GM18907 (cell line): ENCODE data around the gene MYO1H.
"Not testable (repeated sequence)": the region's sequence is repeated elsewhere in the genome, so short reads cannot be mapped to it uniquely, and the experiment has no call there.

Source experiments
- ATAC-seq: cut with Tn5 transposase; IDR thresholded peaks from one replicate; pipeline ENCODE4 v1.9.1; 2021; ENCODE audit warnings: mild to moderate bottlenecking, moderate library complexity; ENCODE audit not compliant: unreplicated experiment

Gene MYO1H, protein sequence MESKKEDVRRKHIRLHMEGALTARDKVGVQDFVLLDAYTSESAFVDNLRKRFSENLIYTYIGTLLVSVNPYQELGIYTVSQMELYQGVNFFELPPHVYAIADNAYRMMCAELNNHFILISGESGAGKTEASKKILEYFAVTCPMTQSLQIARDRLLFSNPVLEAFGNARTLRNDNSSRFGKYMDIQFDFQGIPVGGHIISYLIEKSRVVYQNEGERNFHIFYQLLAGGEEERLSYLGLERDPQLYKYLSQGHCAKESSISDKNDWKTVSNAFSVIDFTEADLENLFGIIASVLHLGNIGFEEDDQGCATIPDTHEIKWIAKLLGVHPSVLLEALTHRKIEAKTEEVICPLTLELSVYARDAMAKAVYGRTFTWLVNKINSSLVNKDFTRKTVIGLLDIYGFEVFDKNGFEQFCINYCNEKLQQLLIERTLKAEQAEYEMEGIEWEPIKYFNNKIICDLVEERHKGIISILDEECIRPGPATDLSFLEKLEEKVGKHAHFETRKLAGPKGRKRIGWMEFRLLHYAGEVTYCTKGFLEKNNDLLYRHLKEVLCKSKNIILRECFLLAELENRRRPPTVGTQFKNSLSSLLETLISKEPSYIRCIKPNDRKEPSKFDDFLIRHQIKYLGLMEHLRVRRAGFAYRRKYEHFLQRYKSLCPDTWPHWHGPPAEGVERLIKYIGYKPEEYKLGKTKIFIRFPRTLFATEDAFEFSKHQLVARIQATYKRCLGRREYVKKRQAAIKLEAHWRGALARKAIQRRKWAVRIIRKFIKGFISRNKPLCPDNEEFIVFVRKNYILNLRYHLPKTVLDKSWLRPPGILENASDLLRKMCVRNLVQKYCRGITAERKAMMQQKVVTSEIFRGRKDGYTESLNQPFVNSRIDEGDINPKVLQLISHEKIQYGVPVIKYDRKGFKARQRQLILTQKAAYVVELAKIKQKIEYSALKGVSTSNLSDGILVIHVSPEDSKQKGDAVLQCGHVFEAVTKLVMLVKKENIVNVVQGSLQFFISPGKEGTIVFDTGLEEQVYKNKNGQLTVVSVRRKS

GRCh38 chr12:109347589-109347988, at the start of gene MYO1H:
Gene MYO1H, plus strand, starts transcription at chr12:109347900. Its CDS starts 61 bp downstream, at chr12:109347961.
- ATAC-seq: no peak

DNA sequence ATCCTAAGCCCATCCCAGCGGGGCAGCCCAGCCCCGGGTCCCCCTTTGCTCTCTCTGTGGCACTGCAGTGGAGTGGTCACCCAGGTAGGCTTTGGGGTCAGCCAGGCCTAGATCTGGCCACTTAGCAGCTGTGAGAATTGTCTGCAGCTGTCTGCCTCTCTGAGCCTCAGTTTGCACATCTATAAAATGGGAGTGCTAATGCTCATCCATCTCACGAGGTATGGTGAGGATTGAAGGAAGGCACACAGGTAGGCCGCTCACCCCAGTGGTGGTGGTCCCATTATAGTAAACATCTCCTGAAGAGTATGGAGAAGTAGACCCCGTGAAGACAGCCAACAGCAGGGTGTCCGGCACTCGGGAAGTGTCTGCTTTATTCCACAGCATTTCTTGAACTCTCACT, 47.9 kb upstream of the MYO1H start:
- ATAC-seq: no peak

DNA sequence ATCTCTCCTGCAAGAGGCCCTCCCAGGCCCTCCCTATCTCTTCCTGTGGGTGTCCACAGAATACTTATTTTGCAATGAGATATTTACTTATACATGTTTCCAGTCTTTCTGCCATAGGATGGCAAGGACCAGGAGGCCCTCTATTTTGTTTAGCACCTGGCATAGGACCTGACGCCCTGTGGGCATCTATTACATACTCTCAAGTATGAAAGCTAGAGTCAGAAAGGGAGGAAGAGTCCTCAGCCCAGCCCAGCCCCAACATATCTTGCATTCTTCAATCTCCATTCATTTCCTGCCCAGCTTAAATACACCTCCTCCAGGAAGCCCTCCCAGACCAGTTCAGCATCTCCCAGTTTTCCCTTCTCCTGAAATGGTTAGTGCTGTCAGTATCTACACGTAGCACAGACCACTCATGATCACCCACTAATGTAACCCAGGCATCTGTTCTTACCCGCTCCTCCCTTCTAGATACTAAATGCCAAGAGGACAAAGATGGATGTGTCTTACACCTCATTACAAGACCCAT, 46.0 kb upstream of the MYO1H start:
- no peak for ATAC-seq

- ATAC-seq: no peak
Measured at GRCh38 chr12:109302358-109302757, 45.3 kb upstream of the MYO1H start.

- ATAC-seq: no peak
Measured at GRCh38 chr12:109302770-109303169, 44.9 kb upstream of the MYO1H start.

DNA sequence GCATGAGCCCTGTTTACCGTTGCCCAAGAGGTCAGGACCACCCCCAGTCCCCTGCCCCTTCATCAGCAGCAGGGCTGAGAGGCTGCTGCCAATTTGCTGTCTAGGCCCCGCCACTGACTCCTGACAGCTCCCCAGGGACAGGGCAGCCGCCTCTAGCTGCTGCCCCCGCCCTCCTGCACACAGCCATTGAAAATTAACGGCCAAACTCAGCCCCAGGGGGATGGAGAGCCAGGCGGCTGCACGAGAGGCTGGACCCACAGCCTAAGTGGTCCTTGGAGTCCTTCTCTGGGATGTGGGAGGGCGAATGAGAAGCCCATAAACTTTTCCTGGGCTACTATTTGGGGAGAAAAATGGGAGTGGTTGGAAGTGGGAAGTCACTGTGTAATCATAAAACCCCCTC, 43.2 kb upstream of the MYO1H start:
- ATAC-seq: no peak

DNA sequence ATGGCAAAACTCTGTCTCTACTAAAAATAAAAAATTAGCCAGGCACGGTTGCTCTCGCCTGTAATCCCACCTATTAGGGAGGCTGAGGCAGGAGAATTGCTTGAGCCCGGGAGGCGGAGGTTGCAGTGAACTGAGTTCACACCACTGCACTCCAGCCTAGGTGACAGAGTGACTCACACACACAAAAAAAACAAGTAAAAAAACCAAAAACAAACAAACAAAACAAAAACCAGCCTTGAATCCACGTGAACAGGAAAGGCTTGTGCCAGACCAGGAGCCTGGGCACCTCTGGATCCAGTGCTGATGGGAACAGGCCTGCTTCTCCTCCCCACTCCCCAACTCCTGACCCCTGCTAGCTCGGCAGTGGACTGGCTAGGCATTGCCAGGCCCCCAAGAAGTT, 42.2 kb upstream of the MYO1H start:
- ATAC-seq: no peak

DNA sequence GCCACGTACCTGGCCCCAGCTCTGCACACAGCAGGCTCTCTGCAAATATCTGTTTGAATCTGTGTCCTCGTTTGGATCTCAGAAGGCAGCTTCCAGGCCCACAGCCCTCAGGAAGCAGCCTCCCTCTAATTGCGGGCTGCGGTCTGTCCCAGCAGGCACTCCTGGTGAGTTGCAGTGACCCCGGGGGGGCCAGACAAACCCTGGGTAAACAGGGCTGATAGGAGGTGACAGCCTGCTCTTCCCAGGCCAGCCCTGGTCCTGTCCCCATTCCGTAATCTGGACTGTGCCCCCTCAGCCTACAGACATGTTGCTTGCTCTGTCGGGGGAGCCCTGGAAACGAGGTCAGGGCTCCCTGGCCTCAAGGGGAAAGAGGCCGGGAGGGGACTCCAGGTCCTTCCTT, 40.6 kb upstream of the MYO1H start:
- ATAC-seq: no peak

DNA sequence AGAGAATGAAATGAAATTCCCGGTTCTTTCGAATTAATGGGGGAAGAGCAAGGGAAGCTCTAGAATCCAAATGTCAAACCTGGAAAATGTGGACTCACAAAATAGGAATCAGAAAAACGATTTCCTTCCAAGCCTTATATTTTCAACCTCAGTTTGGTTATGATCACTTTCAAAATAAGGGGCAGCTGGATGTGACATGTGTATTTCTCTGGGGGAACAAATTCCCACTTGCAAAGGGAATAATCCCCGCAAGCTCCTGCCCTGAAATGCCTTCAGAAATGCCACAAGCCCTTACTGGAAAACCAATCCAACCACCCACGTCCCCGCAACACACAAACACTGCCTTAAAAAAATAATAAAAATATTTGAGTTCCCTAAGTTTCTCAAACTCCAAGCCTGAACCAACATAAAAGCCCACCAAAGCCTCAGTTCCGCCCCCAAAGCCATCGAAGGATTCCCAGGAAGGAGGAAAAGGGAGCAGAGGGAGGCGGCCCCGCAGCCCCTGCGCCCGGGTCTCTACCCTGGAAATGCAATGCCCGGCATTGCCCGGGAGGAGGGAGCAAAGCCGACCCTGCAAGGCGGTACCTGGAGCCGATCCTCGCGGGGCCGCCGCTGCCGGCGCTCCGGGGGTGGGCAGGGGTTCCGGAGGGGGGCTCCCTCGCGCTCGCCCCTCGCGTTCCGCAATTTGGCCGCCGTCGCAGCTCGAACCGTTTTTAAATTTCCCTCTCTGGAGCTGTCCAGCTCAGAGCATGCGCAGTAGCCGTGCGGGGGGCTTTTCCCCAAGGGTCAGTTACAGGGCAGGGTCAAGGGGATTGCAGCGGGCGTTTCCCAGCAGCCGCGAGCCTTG, 38.9 kb upstream of the MYO1H start, which contains the start of gene FOXN4:
FOXN4 (minus strand) TSS at position 751 of the 847 bp plus-strand sequence. CDS start 963 bp downstream, outside the sequence.
- no peak for ATAC-seq

DNA sequence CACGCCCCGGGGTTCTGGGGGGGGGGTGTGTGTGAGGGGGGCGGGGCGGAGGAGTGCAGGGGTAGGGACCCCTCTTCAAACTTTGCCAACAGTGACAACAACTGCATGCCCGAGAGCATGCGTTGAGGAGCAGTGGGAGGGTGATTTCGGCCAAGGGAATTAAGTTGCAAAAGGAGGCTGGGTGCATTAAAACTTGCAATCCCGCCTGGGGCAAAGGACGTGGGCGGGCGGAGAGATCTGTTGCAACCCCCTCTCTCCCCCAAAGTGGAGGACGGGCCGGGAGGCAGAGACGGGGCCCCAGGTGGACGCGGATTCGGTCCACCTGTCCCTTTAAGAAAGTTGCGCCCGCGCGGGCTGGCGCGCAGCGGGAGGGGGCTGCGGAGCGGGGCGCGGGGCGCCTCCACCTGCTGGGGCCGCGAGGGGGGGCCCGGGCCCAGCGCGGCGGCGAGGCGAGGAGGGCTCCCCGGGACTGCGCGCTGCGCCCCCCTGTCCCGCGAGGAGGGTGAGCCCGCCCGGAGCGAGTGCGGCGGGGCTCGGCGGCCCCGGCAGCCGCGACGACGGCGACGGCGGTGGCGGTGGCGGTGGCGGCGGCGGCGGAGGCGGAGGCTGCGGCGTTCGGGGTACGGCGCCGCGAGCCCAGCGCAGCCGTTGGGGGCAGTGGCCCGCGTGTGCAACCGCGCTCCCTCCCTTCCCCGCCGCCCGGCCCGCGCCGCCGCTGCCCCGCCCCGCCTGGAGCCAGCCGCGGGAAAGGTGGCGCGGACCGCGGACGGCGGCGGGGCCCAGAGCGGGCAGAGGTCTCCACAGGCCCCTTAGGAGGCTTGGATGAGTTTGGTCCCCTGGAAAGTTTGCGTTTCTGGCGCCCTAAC, 38.1 kb upstream of the MYO1H start:
- no peak for ATAC-seq

GRCh38 chr12:109310247-109311125, 37.2 kb upstream of the MYO1H start:
- no peak for ATAC-seq

DNA sequence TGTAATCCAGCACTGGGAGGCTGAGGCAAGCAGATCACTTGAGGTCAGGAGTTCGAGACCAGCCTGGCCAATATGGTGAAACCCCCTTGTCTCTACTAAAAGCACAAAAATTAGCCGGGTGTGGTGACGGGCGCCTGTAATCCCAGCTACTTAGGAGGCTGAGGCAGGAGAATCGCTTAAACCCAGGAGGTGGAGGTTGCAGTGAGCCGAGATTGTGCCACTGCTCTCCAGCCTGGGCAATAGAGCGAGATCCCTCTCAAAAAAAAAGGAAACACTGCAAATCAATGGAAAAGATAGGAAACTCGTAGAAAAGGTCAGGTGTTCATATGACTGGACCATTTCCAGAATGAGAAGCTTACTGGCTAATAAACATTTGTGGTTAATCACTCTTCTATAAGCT, 26.4 kb upstream of the MYO1H start:
- not testable (repeated sequence) for ATAC-seq

- no peak for ATAC-seq
Measured at GRCh38 chr12:109329003-109329402, 18.7 kb upstream of the MYO1H start.

DNA sequence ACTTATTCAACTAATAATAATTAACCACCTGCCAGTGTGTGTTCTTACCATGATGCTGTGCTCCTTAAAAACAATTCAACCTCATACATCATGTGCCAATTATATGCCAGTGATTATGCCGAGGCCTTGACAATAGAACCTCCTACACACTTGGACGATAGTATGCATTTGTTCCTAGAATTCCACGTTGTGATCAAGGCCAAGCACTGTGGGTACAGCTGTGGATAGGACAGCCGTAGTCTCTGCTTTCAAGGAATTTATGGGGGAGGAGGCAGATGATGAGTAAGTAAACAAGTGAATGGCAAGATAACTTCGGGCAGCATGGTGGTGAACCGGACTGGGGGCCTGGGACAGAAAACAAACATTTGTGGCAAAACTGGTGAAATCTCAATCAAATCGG, 18.0 kb upstream of the MYO1H start:
- ATAC-seq: no peak

GRCh38 chr12:109330282-109331230, 17.1 kb upstream of the MYO1H start:
- no peak for ATAC-seq

GRCh38 chr12:109331301-109331952, 16.3 kb upstream of the MYO1H start:
- no peak for ATAC-seq

- no peak for ATAC-seq
Measured at GRCh38 chr12:109334887-109335286, 12.8 kb upstream of the MYO1H start.
